Measurements from ENCODE around the gene MATN3. TPM values are rescaled to one million over a fixed set of nuclear protein-coding genes. Genes with fewer than 3 reads are reported as not detected.
A peak's percentile ranks its signal among the peaks of the same experiment; 100 is the strongest.

MATN3 gene
- under 1 TPM; 0.34 to 0.76 (median 0.60) TPM for total RNA-seq

DNA sequence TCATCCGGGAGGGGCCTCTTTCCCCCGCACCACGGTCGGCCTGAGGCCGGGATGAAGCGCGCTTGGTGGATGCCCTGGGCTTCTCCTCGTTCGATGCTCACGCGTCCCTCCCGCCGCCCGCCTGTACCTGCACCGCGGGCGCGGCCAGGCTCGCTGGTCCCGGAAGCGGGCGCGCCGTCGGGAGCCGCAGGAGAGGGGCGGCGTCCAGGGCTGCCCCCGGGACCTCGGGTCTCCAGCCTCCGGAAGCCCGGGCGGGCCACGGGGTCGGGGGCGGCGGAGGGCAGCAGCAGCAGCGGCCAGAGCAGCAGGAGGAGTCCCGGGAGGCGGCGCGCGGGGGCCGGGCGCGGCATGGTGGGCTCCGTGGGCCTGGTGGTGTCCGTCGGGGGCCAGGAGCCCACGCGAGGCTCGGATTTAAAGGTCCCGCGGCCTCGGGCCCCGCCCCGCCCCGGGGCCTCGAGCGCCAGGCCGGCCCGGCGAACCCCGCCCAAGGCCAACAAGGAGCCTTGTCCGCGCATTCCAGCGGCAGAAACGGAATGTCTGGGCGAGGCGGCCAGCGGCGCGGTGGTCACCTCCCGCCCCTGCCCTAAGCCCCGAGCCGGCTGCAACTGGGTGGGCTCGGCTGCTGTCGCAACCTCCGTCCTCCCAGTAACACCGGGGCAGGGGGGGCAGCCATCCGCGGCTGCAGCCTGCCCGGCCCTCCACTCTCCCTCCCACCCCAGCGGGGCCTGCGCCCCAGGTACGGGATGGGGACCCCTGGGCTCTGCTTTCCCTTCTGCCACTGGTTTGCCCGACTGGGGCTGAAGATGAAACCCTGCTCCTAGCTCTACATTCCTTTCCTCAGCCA lies at the start of gene MATN3:
TSS of gene MATN3 (minus strand) at position 387 of the 844 bp plus-strand sequence. CDS start at position 350, 37 bp downstream.
- Histone ChIP-seq H3K4me1 (peaks cover 13% of the 10 kb centered on the region), H3K27ac (peak within 1 kb of the TSS; percentile 79), H3K4me3 (peak within 1 kb of the TSS; percentile 55), H3K36me3 (no peaks in the 10 kb centered on the region), H3K9me3 (no peaks in the 10 kb centered on the region), H3K27me3 (peaks cover 21% of the 10 kb centered on the region)
- WGBS, result 4% methylated on average over 3 of the region's 87 CpGs
- TF ChIP-seq POLR2AphosphoS5 (IDR thresholded peaks at IDR 0.05) (no peak), CTCF (IDR thresholded peaks at IDR 0.05) (no peak), POLR2A (IDR thresholded peaks at IDR 0.05) (no peak), EP300 (IDR thresholded peaks at IDR 0.05) (no peak)
- DNase-seq (ENCODE audit: low spot score in 2 of 2), result peak in 1 of 2 donors; percentile 64

DNA sequence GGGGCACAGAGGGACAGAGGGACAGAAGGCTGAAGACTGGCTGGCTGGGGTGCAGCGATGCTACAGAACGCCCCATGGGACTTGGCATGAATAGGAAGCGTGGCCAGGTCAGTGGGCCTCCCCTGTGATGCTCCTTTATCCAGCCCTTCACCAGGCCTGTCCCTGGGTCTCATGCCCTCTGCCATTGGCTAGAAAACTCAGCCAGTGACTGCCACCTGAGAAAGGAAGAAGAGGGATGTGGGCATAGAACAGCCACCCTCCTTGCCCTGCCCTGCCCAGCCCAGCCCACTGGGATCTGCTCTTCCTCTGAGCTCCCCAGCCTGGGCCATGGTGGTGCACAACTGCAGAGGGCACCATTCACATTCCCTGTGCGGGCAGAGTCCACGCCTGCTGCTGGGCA lies 49.5 kb upstream of the MATN3 start:
- DNase-seq (ENCODE audit: low spot score in 2 of 2), result no peak
- TF ChIP-seq CTCF (IDR thresholded peaks at IDR 0.05) (no peak), EP300 (IDR thresholded peaks at IDR 0.05) (no peak), POLR2A (IDR thresholded peaks at IDR 0.05) (no peak), POLR2AphosphoS5 (IDR thresholded peaks at IDR 0.05) (no peak)
- Histone ChIP-seq H3K36me3 (no peaks in the 10 kb centered on the region), H3K27ac (no peak overlapping the region), H3K27me3 (no peaks in the 10 kb centered on the region), H3K4me1 (peaks cover 26% of the 10 kb centered on the region), H3K4me3 (no peak overlapping the region), H3K9me3 (no peaks in the 10 kb centered on the region)
- 94% methylated on average over 4 of the region's 5 CpGs for WGBS

DNA sequence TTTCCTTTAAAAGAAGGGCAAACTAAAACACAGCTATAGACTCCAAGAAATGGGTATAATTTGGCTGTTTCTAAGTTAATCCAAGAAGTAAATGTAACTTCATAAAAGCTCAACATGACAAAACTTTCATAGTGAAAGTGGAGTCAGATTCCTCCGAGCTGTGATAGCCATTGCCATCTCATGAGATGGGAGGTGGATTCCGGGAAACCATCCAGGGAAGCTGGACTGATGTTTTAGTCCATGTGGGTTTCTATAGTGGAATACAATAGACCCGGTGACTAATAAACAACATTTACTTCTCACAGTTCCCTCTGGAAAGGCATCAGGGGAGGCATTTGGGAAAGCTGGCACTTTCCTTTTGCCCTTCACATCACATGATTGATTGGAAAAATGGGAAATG lies 49.0 kb upstream of the MATN3 start:
- Histone ChIP-seq H3K4me3 (no peak overlapping the region), H3K36me3 (no peaks in the 10 kb centered on the region), H3K9me3 (no peaks in the 10 kb centered on the region), H3K27me3 (no peaks in the 10 kb centered on the region), H3K4me1 (peaks cover 23% of the 10 kb centered on the region), H3K27ac (no peak overlapping the region)
- DNase-seq (ENCODE audit: low spot score in 2 of 2), result no peak
- TF ChIP-seq POLR2AphosphoS5 (IDR thresholded peaks at IDR 0.05) (no peak), CTCF (IDR thresholded peaks at IDR 0.05) (no peak), POLR2A (IDR thresholded peaks at IDR 0.05) (no peak)
- 78% methylated on average over 3 of the region's 3 CpGs for WGBS

DNA sequence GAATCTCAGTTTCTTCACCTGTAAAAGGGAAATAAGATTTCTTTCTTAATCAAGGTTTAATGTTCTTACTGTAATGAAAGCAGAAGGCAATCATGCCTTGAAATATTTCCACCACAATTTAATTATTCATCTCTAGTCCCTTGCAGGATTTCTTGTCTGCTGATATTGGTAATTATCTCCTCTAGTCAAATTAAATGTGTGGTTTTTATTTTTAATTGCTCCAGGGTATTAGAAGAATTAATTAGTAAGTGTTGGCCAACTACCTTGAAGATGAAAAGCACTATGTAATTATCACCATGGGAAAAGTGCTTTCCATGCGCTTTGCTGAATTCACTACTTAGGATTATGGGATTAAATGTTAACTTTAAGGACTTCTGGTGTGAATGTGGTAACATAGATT lies 47.6 kb upstream of the MATN3 start:
- Histone ChIP-seq H3K36me3 (no peaks in the 10 kb centered on the region), H3K27ac (no peak overlapping the region), H3K27me3 (no peaks in the 10 kb centered on the region), H3K9me3 (no peaks in the 10 kb centered on the region), H3K4me1 (peaks cover 9% of the 10 kb centered on the region), H3K4me3 (no peak overlapping the region)
- 94% methylated on average over 1 of the region's 1 CpG for WGBS
- no peak for DNase-seq (ENCODE audit: low spot score in 2 of 2)
- TF ChIP-seq EP300 (IDR thresholded peaks at IDR 0.05) (no peak), CTCF (IDR thresholded peaks at IDR 0.05) (no peak)

- no peak overlapping the region for H3K4me3 ChIP-seq
- DNase-seq (ENCODE audit: low spot score in 2 of 2), result no peak
- no peaks in the 10 kb centered on the region for H3K36me3 ChIP-seq
- no peaks in the 10 kb centered on the region for H3K9me3 ChIP-seq
- H3K27me3 ChIP-seq, result no peaks in the 10 kb centered on the region
- no peak overlapping the region for H3K27ac ChIP-seq
- WGBS, result 84% methylated on average over 1 of the region's 1 CpG
- H3K4me1 ChIP-seq, result peaks cover 12% of the 10 kb centered on the region
- no peak for TF ChIP-seq CTCF (IDR thresholded peaks at IDR 0.05)
- no peak for TF ChIP-seq POLR2A (IDR thresholded peaks at IDR 0.05)
- TF ChIP-seq EP300 (IDR thresholded peaks at IDR 0.05), result no peak
- no peak for TF ChIP-seq POLR2AphosphoS5 (IDR thresholded peaks at IDR 0.05)
Measured at GRCh38 chr2:20057268-20057667, 44.8 kb upstream of the MATN3 start.
